Colonic mucosa (tissue), 4 donors: ENCODE measurements around the gene PAPLN. TPM values are rescaled to one million over a fixed set of nuclear protein-coding genes. Genes with fewer than 3 reads are reported as not detected.

Experiments
- DNase-seq: peaks from one replicate; pipeline ENCODE4 v3.0.0-alpha.2; 2020
- H3K27ac ChIP-seq: fragments of 200-600 bp; one replicate; pipeline ENCODE4 v1.8.0; 2021
- H3K27me3 ChIP-seq: fragments of 200-600 bp; one replicate; pipeline ENCODE4 v1.8.0; 2021
- H3K36me3 ChIP-seq: fragments of 200-600 bp; one replicate; pipeline ENCODE4 v1.8.0; 2021
- H3K4me1 ChIP-seq: fragments of 200-600 bp; one replicate; pipeline ENCODE4 v1.8.0; 2021; ENCODE audit warnings: mild to moderate bottlenecking
- H3K4me3 ChIP-seq: fragments of 200-600 bp; one replicate; pipeline ENCODE4 v1.8.0; 2021
- H3K9ac ChIP-seq, 2 donors: one replicate each; pipeline ENCODE4 v1.7.0; 2013; ENCODE audit warnings: control low read depth in 2 of 2, low read depth in 2 of 2, low read length in 2 of 2
- H3K9me3 ChIP-seq: fragments of 200-600 bp; one replicate; pipeline ENCODE4 v1.8.0; 2021
- CTCF ChIP-seq: fragments of 200-600 bp; IDR thresholded peaks from one replicate; pipeline ENCODE4 v1.8.0; 2022; ENCODE audit warnings: antibody characterized with exemption, mild to moderate bottlenecking
- intact Hi-C: fragments of 100-400 bp; cut with DNase I; formaldehyde crosslinking; loops from one replicate; pipeline ENCODE4 v1.14.1; 2022
- total RNA-seq, 2 donors: library from RNA; stranded (reverse); fragmentation: NEBNext Ultra II Directional in 1 of 2; extraction: Animal tissue kit (Norgen Biotek cat#: 25700) in 1 of 2; gene quantifications; one replicate each; pipeline ENCODE4 v1.2.1, GENCODE V29; 2021
- donor health status: healthy.
- donor health status: DM: no; HTN: no; CAD: no.
- donor health status: DM: no; HTN: no; CAD: no.

PAPLN gene
- total RNA-seq, 2 donors from 2014 or later, result 3.2 to 4.3 TPM

DNA sequence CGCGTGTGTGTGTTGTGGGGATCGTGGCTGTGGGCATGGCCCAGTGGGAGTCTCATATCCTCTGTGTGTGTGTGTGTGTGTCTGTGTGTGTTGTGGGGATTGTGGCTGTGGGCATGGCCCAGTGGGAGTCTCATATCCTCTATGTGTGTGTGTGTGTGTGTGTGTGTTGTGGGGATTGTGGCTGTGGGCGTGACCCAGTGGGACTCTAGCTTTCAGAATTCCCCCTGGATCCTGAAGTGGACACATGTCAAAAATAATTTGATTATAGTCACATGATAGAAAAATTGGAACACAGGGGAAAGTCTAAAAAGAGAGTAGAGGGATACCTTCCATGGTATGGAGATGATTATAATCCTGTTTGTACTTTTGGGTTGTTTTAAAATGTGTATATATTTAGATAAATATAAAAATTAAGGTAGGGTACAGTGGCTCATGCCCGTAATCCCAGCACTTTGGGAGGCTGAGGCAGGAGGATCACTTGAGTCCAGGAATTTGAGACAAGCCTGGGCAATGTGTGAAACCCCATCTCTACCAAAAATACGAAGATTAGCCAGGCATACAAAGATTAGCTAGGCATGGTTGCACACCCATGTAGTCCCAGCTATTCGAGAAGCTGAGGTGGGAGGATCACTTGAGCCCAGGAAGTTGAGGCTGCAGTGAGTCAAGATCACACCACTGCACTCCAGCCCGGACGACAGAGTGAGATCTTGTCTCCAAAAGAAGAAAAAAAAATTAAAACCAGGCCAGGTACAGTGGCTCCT is 11.0 kb downstream of the PAPLN start:
- Histone ChIP-seq H3K4me1 (no peaks in the 10 kb centered on the region), H3K36me3 (no peaks in the 10 kb centered on the region), H3K27me3 (no peaks in the 10 kb centered on the region), H3K4me3 (no peak overlapping the region), H3K27ac (no peak overlapping the region), H3K9ac (no peak overlapping the region), H3K9me3 (no peaks in the 10 kb centered on the region)
- TF ChIP-seq CTCF, result no peak
- intact Hi-C loops, result no loop called here
- no peak for DNase-seq

DNA sequence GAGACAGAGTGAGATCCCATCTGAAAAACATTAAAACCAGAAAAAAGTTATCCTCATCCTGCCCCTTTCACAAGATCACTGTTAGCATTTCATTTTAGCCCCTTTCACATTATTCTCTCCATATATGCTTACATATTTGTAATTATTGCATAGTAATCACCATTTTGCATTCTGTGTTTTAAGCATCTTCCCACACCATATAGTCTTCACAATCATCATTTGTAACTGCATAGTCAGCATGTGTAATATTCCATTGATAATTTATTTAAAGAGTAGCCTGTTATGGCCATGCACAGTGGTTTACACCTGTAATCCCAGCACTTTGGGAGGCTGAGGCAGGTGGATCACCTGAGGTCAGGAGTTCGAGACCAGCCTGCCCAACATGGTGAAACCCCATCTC is 11.8 kb downstream of the PAPLN start:
- Histone ChIP-seq H3K4me1 (no peaks in the 10 kb centered on the region), H3K4me3 (no peak overlapping the region), H3K9ac (no peak overlapping the region), H3K27ac (no peak overlapping the region), H3K36me3 (no peaks in the 10 kb centered on the region), H3K9me3 (no peaks in the 10 kb centered on the region), H3K27me3 (no peaks in the 10 kb centered on the region)
- DNase-seq, result no peak
- intact Hi-C loops, result no loop called here
- TF ChIP-seq CTCF, result no peak

- DNase-seq, result no peak
- H3K4me1 ChIP-seq, result no peaks in the 10 kb centered on the region
- no peaks in the 10 kb centered on the region for H3K9me3 ChIP-seq
- intact Hi-C loops, result no loop called here
- TF ChIP-seq CTCF, result no peak
- no peak overlapping the region for H3K27ac ChIP-seq
- no peak overlapping the region for H3K4me3 ChIP-seq
- no peaks in the 10 kb centered on the region for H3K36me3 ChIP-seq
- no peaks in the 10 kb centered on the region for H3K27me3 ChIP-seq
- H3K9ac ChIP-seq, result no peak overlapping the region
Measured at GRCh38 chr14:73249564-73250316, 12.4 kb downstream of the PAPLN start.

DNA sequence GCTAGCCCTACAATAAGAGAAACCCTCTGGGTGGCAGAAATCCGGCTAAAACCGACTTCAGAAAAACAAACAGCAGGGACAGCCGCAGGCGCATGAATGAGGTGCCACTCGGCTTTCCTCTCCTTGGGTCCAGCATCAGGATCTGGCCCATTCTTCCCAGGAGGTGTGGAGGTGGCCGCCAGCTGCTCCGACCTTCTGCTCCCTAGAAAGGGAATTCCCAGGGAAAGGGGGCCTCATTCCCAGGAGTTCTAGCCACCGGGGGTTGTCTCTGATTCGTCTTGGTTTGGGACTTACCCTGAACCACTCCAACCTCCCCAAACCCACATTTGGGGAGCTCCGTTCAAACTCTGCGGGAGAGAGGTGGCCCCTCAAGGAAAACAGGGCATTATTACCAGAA is 13.0 kb downstream of the PAPLN start:
- no peaks in the 10 kb centered on the region for H3K4me1 ChIP-seq
- no peak overlapping the region for H3K4me3 ChIP-seq
- no peaks in the 10 kb centered on the region for H3K36me3 ChIP-seq
- intact Hi-C loops, result no loop called here
- no peaks in the 10 kb centered on the region for H3K27me3 ChIP-seq
- TF ChIP-seq CTCF, result no peak
- no peak for DNase-seq
- H3K27ac ChIP-seq, result no peak overlapping the region
- no peaks in the 10 kb centered on the region for H3K9me3 ChIP-seq
- no peak overlapping the region for H3K9ac ChIP-seq

- Histone ChIP-seq H3K4me1 (no peaks in the 10 kb centered on the region), H3K27me3 (no peaks in the 10 kb centered on the region), H3K9ac (no peak overlapping the region), H3K27ac (no peak overlapping the region), H3K9me3 (no peaks in the 10 kb centered on the region), H3K4me3 (no peak overlapping the region), H3K36me3 (no peaks in the 10 kb centered on the region)
- TF ChIP-seq CTCF, result no peak
- no peak for DNase-seq
- intact Hi-C loops, result no loop called here
Measured at GRCh38 chr14:73250781-73251500, 13.6 kb downstream of the PAPLN start.
